HG02885 (cell line): ENCODE measurements around the gene ALKBH4.
"Not testable (repeated sequence)": the region's sequence is repeated elsewhere in the genome, so short reads cannot be mapped to it uniquely, and the experiment has no call there.

Source experiments
- ATAC-seq: cut with Tn5 transposase; IDR thresholded peaks from one replicate; pipeline ENCODE4 v1.9.1; 2021; ENCODE audit warnings: mild to moderate bottlenecking; ENCODE audit not compliant: unreplicated experiment, poor library complexity

The ALKBH4 gene

GRCh38 chr7:102464577-102465280 lies at the start of gene ALKBH4, which contains the start of gene LRWD1:
Gene ALKBH4 (minus strand): TSS chr7:102464863. CDS start chr7:102464836, 27 bp downstream.
Gene LRWD1 (plus strand): TSS chr7:102464984. CDS start chr7:102465081, 97 bp downstream.
- ATAC-seq = peak; percentile 94

GRCh38 chr7:102512642-102513221 lies 48.1 kb upstream of the ALKBH4 start:
- ATAC-seq = not testable (repeated sequence)

GRCh38 chr7:102511860-102512522 lies 47.3 kb upstream of the ALKBH4 start:
- ATAC-seq = peak; percentile 49

GRCh38 chr7:102510575-102510974 lies 45.9 kb upstream of the ALKBH4 start:
- ATAC-seq = not testable (repeated sequence)

- ATAC-seq = not testable (repeated sequence)
Observed at GRCh38 chr7:102507410-102508088, 42.9 kb upstream of the ALKBH4 start.

- ATAC-seq = not testable (repeated sequence)
Observed at GRCh38 chr7:102505298-102506185, 40.9 kb upstream of the ALKBH4 start.

- not testable (repeated sequence) for ATAC-seq
Observed at GRCh38 chr7:102503141-102503540, 38.5 kb upstream of the ALKBH4 start.

- not testable (repeated sequence) for ATAC-seq
Observed at GRCh38 chr7:102498321-102498720, 33.7 kb upstream of the ALKBH4 start.

GRCh38 chr7:102497308-102497707 lies 32.6 kb upstream of the ALKBH4 start:
- not testable (repeated sequence) for ATAC-seq

- ATAC-seq = not testable (repeated sequence)
Observed at GRCh38 chr7:102496861-102497260, 32.2 kb upstream of the ALKBH4 start.

GRCh38 chr7:102494473-102495149 lies 29.9 kb upstream of the ALKBH4 start:
- peak; percentile 66 for ATAC-seq

- ATAC-seq = not testable (repeated sequence)
Observed at GRCh38 chr7:102494026-102494425, 29.4 kb upstream of the ALKBH4 start.

- peak; percentile 45 for ATAC-seq
Observed at GRCh38 chr7:102493220-102493935, 28.7 kb upstream of the ALKBH4 start.

- ATAC-seq = peak; percentile 55
Observed at GRCh38 chr7:102490529-102491075, 25.9 kb upstream of the ALKBH4 start.

- not testable (repeated sequence) for ATAC-seq
Observed at GRCh38 chr7:102484317-102484716, 19.7 kb upstream of the ALKBH4 start.

GRCh38 chr7:102481962-102482361 lies 17.3 kb upstream of the ALKBH4 start:
- ATAC-seq = not testable (repeated sequence)

GRCh38 chr7:102479982-102480637 lies 15.4 kb upstream of the ALKBH4 start:
- ATAC-seq = not testable (repeated sequence)

- ATAC-seq = peak; percentile 27
Observed at GRCh38 chr7:102479209-102479584, 14.5 kb upstream of the ALKBH4 start.
